AG10803 (cell line): ENCODE measurements around the gene RABEP1.
"Not testable (repeated sequence)": the region's sequence is repeated elsewhere in the genome, so short reads cannot be mapped to it uniquely, and the experiment has no call there.

ENCODE experiments used
- DNase-seq: peaks from one replicate; pipeline ENCODE4 v3.0.0; 2010; ENCODE audit warnings: low read depth
- H3K4me3 ChIP-seq: 2 replicates; pipeline ENCODE4 v1.5.1; 2011; ENCODE audit warnings: mild to moderate bottlenecking, low read length, control low read depth
- TF ChIP-seq, protein P1 (sequence below): conservative IDR thresholded peaks from 2 replicates; pipeline ENCODE4 v1.5.1; 2011; ENCODE audit warnings: mild to moderate bottlenecking, low read length, control low read depth, inconsistent platforms

Gene RABEP1

DNA sequence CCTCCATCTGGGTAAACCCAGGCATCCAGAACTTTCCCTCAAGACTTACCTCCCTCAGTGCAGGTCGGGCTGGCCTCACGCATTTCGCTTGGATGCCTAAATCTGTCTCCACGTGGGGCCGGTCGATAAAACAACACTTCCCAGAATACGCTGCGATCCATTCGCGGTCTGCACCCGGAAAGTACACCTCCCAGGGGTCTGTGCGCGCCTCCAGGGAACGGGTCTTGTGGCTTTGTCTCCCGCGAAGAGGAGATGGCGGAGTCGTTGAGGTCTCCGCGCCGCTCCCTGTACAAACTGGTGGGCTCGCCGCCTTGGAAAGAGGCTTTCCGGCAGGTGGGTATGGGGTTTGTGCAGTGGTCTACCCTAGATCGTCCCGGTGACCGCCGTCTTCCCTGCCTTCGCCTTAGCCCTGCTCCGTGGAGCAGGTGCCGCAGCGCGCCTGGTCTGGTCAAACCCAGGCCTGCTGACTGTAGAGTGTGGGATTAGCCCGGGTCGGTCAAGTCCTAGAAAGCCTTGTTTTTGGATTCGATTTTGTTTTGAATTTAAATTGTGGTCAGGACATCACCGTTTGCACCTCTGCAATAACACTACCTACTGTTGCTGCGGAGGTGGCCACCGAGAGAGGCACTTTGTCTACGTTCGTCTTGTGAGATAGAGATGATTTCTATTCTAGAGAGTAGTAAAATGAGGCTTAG, 138.0 kb downstream of the RABEP1 start, which contains the start of gene RPAIN:
Gene RPAIN, plus strand, starts transcription at position 224 of the 695 bp plus-strand sequence. Its CDS starts 29 bp downstream, at position 253.
- H3K4me3 ChIP-seq: peak within 1 kb of the TSS; percentile 94
- DNase-seq: peak; percentile 70
- TF ChIP-seq, protein P1, sequence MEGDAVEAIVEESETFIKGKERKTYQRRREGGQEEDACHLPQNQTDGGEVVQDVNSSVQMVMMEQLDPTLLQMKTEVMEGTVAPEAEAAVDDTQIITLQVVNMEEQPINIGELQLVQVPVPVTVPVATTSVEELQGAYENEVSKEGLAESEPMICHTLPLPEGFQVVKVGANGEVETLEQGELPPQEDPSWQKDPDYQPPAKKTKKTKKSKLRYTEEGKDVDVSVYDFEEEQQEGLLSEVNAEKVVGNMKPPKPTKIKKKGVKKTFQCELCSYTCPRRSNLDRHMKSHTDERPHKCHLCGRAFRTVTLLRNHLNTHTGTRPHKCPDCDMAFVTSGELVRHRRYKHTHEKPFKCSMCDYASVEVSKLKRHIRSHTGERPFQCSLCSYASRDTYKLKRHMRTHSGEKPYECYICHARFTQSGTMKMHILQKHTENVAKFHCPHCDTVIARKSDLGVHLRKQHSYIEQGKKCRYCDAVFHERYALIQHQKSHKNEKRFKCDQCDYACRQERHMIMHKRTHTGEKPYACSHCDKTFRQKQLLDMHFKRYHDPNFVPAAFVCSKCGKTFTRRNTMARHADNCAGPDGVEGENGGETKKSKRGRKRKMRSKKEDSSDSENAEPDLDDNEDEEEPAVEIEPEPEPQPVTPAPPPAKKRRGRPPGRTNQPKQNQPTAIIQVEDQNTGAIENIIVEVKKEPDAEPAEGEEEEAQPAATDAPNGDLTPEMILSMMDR: no peak

DNA sequence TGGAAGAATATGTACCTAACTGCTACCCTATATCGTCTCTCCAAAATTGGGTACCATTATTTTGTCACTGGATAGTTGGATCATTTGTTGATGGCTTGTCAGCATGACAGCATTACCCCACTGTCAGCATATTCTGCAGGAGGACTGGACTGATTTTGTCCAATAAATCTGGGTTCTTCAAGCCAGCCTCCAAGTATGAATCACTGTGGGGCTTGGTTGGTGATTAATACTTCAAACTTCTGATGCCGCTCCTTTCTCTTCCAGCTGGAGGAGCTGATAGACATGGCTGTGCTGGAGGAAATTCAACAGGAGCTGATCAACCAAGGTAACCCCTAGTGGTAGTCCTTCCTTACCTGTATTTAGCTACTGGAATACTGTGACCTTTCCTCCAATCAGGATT, 140.4 kb downstream of the RABEP1 start:
- DNase-seq: peak; percentile 61
- TF ChIP-seq, protein P1: no peak; the same call in 1 of the 2 replicates
- H3K4me3 ChIP-seq: no peak overlapping the region

DNA sequence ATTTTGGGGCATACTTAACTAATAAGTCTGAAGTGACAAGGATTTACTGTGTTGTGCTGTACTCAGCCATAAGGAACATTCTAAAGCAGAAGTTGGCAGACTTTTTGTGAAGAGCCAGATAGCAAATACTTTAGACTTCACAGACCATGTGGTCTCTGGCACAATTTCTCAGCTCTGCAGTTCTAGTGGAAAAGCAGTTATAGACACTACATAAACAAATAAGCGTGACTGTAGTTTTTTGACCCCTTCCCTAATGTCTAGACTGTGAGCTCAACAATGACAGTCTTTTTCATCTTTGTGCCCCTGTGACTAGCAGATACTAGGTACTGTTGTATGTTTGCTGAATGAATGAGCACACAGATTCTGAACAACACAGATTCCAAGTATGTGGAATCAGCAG, 142.8 kb downstream of the RABEP1 start:
- TF ChIP-seq, protein P1: no peak
- no peak for DNase-seq
- no peak overlapping the region for H3K4me3 ChIP-seq

DNA sequence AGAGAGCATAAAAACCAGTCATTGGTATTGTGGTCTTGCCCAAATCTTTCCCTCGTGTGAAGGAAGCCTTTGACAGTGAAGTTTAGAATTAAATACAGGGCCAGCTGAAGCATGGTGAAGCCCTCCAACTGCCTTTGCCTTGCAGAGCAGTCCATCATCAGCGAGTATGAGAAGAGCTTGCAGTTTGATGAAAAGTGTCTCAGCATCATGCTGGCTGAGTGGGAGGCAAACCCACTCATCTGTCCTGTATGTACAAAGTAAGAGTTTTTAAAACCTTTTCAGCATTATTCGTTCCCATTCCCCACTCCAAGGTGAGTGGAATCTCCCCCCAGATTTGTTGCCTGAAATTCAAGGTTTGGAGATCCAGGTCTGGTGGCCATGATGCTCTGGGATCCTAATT, 143.7 kb downstream of the RABEP1 start:
- no peak overlapping the region for H3K4me3 ChIP-seq
- no peak for DNase-seq
- TF ChIP-seq, protein P1: no peak

DNA sequence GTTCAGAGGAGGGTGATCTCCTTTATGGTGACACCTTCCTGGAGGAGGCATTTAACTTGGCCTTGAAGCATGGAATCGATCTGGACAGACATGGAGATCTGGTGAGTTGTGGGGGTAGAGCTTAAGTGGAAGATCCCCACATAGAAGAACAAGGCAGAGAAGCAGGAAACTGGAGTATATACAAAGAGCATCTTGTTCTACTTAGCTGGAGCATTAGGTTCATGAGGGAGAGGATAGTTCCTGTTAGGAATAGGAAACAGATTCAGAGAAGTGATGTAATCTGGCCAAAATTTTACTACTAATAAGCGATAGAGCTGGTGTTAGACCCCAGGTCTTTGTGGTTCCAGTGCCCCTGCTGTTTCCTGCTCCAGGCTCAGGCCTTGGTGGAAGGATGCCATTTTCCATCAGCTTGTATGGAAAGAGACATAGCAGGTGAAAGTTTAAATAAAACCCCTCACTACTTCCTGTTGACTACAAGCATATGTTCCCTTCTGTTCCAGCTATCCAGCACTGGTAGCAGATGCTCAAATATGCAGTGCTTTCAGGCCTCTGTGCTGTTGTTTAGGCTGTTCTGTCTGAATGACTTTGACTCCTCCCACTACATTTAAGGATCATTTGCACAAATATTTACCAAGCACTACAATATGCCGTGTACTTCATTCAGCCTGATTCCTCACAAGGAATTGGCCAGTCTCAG, 147.3 kb downstream of the RABEP1 start:
- H3K4me3 ChIP-seq: no peak overlapping the region
- peak; percentile 20 for DNase-seq
- TF ChIP-seq, protein P1: no peak

DNA sequence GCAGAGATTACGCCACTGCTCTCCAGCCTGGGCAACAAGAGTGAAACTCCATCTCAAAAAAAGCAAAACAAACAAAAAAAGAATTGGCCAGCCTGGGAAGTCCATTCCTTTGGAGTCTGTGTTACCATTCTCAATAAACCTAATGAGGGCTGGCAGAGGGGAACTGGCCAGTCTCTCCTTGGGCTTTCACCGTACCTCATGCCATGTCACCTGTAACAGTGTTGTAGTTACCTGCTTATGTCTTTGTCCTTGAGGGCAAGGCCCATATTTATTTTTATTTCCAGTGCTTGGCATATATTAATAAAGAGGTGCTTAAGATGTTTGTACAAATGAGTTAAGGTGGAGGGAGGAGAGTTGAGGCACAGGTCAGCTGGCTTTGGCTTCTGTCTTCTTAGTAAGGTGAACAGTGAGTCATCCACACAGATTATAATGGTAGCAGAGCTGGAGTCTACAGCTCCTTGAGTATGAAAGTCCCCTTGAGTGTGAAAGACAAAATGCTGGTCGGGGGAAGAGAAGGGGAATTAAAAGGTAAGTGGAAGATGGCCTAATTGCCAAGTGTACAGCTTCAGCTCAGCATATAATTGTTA, 148.4 kb downstream of the RABEP1 start:
- TF ChIP-seq, protein P1: no peak
- H3K4me3 ChIP-seq: no peak overlapping the region
- no peak for DNase-seq

DNA sequence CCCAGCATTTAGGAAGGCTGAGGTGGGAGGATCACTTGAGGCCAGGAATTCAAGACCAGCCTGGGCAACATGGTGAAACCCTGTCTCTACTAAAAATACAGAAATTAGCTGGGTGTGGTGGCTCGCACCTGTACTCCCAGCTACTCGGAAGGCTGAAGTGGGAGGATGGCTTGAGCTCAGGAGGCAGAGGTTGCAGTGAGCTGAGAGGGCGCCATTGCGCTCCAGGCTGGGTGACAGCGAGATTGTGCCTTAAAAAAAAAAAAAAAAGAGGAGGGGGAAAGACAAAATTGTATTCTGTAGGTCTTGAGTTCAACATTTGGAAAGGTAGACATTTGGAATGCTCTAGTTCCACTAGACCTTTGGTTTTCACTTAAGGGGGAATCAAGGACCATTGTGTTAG, 149.2 kb downstream of the RABEP1 start:
- not testable (repeated sequence) for H3K4me3 ChIP-seq, DNase-seq
